Smooth muscle cell of the brain vasculature (primary cell): ENCODE results near the gene ZNF785.
A peak's percentile ranks its signal among the peaks of the same experiment; 100 is the strongest.
"Not testable (repeated sequence)": the region's sequence is repeated elsewhere in the genome, so short reads cannot be mapped to it uniquely, and the experiment has no call there.

Source experiments
- DNase-seq: peaks from one replicate; pipeline ENCODE4 v3.0.0-alpha.2; 2012; ENCODE audit warnings: low read depth, low spot score

The ZNF785 gene

GRCh38 chr16:30602616-30603277, 17.2 kb upstream of the ZNF785 start:
- no peak for DNase-seq

GRCh38 chr16:30601966-30602365, 16.5 kb upstream of the ZNF785 start:
- DNase-seq = no peak

- no peak for DNase-seq
Observed at GRCh38 chr16:30600929-30601328, 15.4 kb upstream of the ZNF785 start.

- no peak for DNase-seq
Observed at GRCh38 chr16:30600215-30600614, 14.7 kb upstream of the ZNF785 start.

- no peak for DNase-seq
Observed at GRCh38 chr16:30592871-30593270, 7.4 kb upstream of the ZNF785 start.

- not testable (repeated sequence) for DNase-seq
Observed at GRCh38 chr16:30590869-30591268, 5.4 kb upstream of the ZNF785 start.

- DNase-seq = not testable (repeated sequence)
Observed at GRCh38 chr16:30589582-30589981, 4.1 kb upstream of the ZNF785 start.

- DNase-seq = no peak
Observed at GRCh38 chr16:30588651-30589050, 3.2 kb upstream of the ZNF785 start.

- no peak for DNase-seq
Observed at GRCh38 chr16:30585022-30585399, 486 bp downstream of the ZNF785 start.

- no peak for DNase-seq
Observed at GRCh38 chr16:30582611-30583340, 2.7 kb downstream of the ZNF785 start.

- no peak for DNase-seq
Observed at GRCh38 chr16:30581457-30581856, 4.0 kb downstream of the ZNF785 start.

GRCh38 chr16:30574678-30575077, 10.8 kb downstream of the ZNF785 start:
- no peak for DNase-seq

GRCh38 chr16:30571445-30572322, 13.8 kb downstream of the ZNF785 start, which contains the start of gene ZNF688:
ZNF688 (minus strand) TSS chr16:30571714; CDS start chr16:30571629, 85 bp downstream.
- peak; percentile 95 for DNase-seq

- DNase-seq = no peak
Observed at GRCh38 chr16:30570636-30571444, 14.7 kb downstream of the ZNF785 start.

- no peak for DNase-seq
Observed at GRCh38 chr16:30569746-30570635, 15.5 kb downstream of the ZNF785 start.

- DNase-seq = no peak
Observed at GRCh38 chr16:30569281-30569680, 16.2 kb downstream of the ZNF785 start.

GRCh38 chr16:30567991-30568638, 17.4 kb downstream of the ZNF785 start:
- no peak for DNase-seq

- no peak for DNase-seq
Observed at GRCh38 chr16:30567160-30567990, 18.1 kb downstream of the ZNF785 start.

GRCh38 chr16:30566531-30566930, 19.0 kb downstream of the ZNF785 start:
- DNase-seq = no peak
